ENCODE data around the gene SFRP5.

DNA sequence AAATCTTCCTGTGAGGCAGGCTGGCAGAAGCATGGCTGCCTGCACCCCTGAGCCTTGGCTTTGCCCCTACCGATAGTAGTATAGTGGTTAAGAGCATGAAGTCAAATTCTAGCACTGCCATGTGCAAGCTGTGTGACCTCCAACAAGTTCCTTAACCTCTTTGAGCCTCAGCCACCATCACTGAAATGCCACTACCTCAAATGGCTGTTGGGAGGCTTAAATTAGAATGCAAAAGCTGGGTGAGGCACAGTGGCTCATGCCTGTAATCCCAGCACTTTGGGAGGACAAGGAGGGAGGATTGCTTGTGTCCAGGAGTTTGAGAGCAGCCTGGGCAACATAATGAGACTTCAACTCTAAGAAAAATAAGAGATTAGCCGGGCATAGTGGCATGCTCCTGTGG is 8.4 kb downstream of the SFRP5 start:
- TF ChIP-seq CTCF (IDR thresholded peaks at IDR 0.05): no peak
- TF ChIP-seq EZH2 (IDR thresholded peaks at IDR 0.05): no peak
- no peak for TF ChIP-seq EZH2phosphoT487 (IDR thresholded peaks at IDR 0.05)
